Bronchial smooth muscle cell (primary cell): ENCODE data around the gene FMN1. TPM values are rescaled to one million over a fixed set of nuclear protein-coding genes. Genes with fewer than 3 reads are reported as not detected.

Experiments used
- total RNA-seq: library from RNA; depleted of rRNA; stranded (reverse); fragments of >200 nt; gene quantifications from 2 replicates; pipeline ENCODE4 v1.2.1, GENCODE V29; 2014

FMN1 gene
- 2.8 and 26.4 TPM in 2 replicates for total RNA-seq

GRCh38 chr15:33194704-33195670, at the start of gene FMN1:
FMN1 (minus strand) TSS chr15:33194714; CDS start chr15:33154914, 39,800 bp downstream.

GRCh38 chr15:32717426-32718226, 476.9 kb downstream of the FMN1 start, which contains the start of gene GREM1:
GREM1 (plus strand) TSS chr15:32718004; CDS start chr15:32730691, 12,687 bp downstream.

Other genes with a start within 250 kb of the FMN1 start
- under 0.01 TPM in 2 replicates for gene RYR3, start 116.3 kb upstream of the FMN1 start, total RNA-seq